ENCODE results near the gene NFIA. TPM values are rescaled to one million over a fixed set of nuclear protein-coding genes. Genes with fewer than 3 reads are reported as not detected.

Gene NFIA
- total and polyA plus RNA-seq, 8 donors = 9.6 to 108 (median 37.2) TPM

GRCh38 chr1:61092642-61093041, 10.3 kb downstream of the NFIA start:
- intact Hi-C loops (cut with DNase I; ENCODE audit: low total_unique reads) = no loop called here
- peak in 1 of 2 donors; percentile 34 for DNase-seq
- Histone ChIP-seq H3K27ac (peak overlapping the region in 1 of 5 donors; percentile 2), H3K9me3 (no peaks in the 10 kb centered on the region), H3K27me3 (no peaks in the 10 kb centered on the region), H3K36me3 (peaks cover 0 to 13% (median 10%) of the 10 kb centered on the region in 4 donors), H3K4me1 (peaks cover 13 to 93% (median 55%) of the 10 kb centered on the region in 4 donors), H3K4me3 (no peak overlapping the region)
- TF ChIP-seq CTCF (IDR thresholded peaks at IDR 0.05) (no peak), EP300 (IDR thresholded peaks at IDR 0.05) (no peak), POLR2A (IDR thresholded peaks at IDR 0.05) (no peak), POLR2AphosphoS5 (IDR thresholded peaks at IDR 0.05) (no peak)
- 40 to 58% (median 54%) methylated on average over 5 of the region's 5 CpGs for WGBS, 5 donors

GRCh38 chr1:61093525-61094137, 11.3 kb downstream of the NFIA start:
- intact Hi-C loops (cut with DNase I; ENCODE audit: low total_unique reads) = no loop called here
- no peaks in the 10 kb centered on the region for H3K27me3 ChIP-seq
- H3K36me3 ChIP-seq = peaks cover 0 to 6% (median 3%) of the 10 kb centered on the region in 4 donors
- no peaks in the 10 kb centered on the region for H3K9me3 ChIP-seq
- H3K4me1 ChIP-seq = peaks cover 6 to 93% (median 58%) of the 10 kb centered on the region in 4 donors
- H3K4me3 ChIP-seq = no peak overlapping the region
- TF ChIP-seq POLR2AphosphoS5 (IDR thresholded peaks at IDR 0.05) (no peak), CTCF (IDR thresholded peaks at IDR 0.05) (no peak), EP300 (IDR thresholded peaks at IDR 0.05) (no peak), POLR2A (IDR thresholded peaks at IDR 0.05) (no peak)
- 69 to 90% (median 80%) methylated on average over 2 of the region's 2 CpGs for WGBS, 5 donors
- peak overlapping the region in 3 of 5 donors; percentile 6 to 40 (median 10) for H3K27ac ChIP-seq
- DNase-seq = no peak

GRCh38 chr1:61094677-61095469, 12.5 kb downstream of the NFIA start:
- H3K4me3 ChIP-seq = no peak overlapping the region
- intact Hi-C loops (cut with DNase I; ENCODE audit: low total_unique reads) = no loop called here
- 47 to 55% (median 50%) methylated on average over 4 of the region's 4 CpGs for WGBS, 5 donors
- peak overlapping the region in 3 of 5 donors; percentile 7 to 40 (median 10) for H3K27ac ChIP-seq
- H3K9me3 ChIP-seq = no peaks in the 10 kb centered on the region
- peaks cover 4 to 83% (median 54%) of the 10 kb centered on the region in 4 donors for H3K4me1 ChIP-seq
- no peaks in the 10 kb centered on the region for H3K36me3 ChIP-seq
- TF ChIP-seq POLR2AphosphoS5 (IDR thresholded peaks at IDR 0.05) (no peak), CTCF (IDR thresholded peaks at IDR 0.05) (no peak), POLR2A (IDR thresholded peaks at IDR 0.05) (no peak), EP300 (IDR thresholded peaks at IDR 0.05) (no peak)
- H3K27me3 ChIP-seq = no peaks in the 10 kb centered on the region
- no peak for DNase-seq

DNA sequence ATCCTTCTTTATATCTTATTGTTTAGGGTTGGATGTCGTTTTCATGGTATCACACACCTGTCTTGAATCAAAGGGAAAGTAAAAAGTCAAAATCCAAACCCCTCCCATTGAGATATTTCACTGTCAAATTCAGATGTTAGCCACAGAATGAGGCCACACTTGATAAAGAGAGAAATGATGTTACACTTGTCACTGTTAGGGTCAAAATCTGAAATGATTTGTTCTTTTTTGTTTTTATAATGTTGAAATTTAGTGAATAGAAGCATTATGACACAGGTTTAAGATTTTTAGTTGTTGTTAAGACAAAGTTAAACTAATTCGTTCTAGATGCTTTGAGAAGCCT, 13.1 kb downstream of the NFIA start:
- H3K27me3 ChIP-seq = no peaks in the 10 kb centered on the region
- no peak for DNase-seq
- H3K4me3 ChIP-seq = no peak overlapping the region
- no peaks in the 10 kb centered on the region for H3K9me3 ChIP-seq
- H3K27ac ChIP-seq = peak overlapping the region in 3 of 5 donors; percentile 7 to 40 (median 10)
- WGBS, 5 donors = 58 to 65% (median 62%) methylated on average over 2 of the region's 2 CpGs
- TF ChIP-seq CTCF (IDR thresholded peaks at IDR 0.05) (no peak), POLR2A (IDR thresholded peaks at IDR 0.05) (no peak), POLR2AphosphoS5 (IDR thresholded peaks at IDR 0.05) (no peak), EP300 (IDR thresholded peaks at IDR 0.05) (no peak)
- H3K4me1 ChIP-seq = peaks cover 4 to 80% (median 53%) of the 10 kb centered on the region in 4 donors
- intact Hi-C loops (cut with DNase I; ENCODE audit: low total_unique reads) = no loop called here
- H3K36me3 ChIP-seq = no peaks in the 10 kb centered on the region
